Measurements from ENCODE around the gene ZNF385D.

The ZNF385D gene

GRCh38 chr3:21426920-21427319 is 324.1 kb downstream of the ZNF385D start:
- no peak for ATAC-seq (replicated peaks; ENCODE audit: extremely low read depth, poor library complexity, severe bottlenecking)
- H3K27me3 Mint-ChIP-seq, result no peaks in the 10 kb centered on the region

GRCh38 chr3:21425715-21426114 is 325.3 kb downstream of the ZNF385D start:
- Mint-ChIP-seq H3K27ac (ENCODE audit: low read depth) (no peak overlapping the region), H3K4me3 (no peak overlapping the region), H3K36me3 (ENCODE audit: insufficient read depth) (no peaks in the 10 kb centered on the region), H3K27me3 (no peaks in the 10 kb centered on the region), H3K9me3 (peaks cover 18% of the 10 kb centered on the region), H3K4me1 (no peaks in the 10 kb centered on the region)
- no peak for DNase-seq (ENCODE audit: low spot score in 2 of 2)
- no peak for ATAC-seq (replicated peaks; ENCODE audit: extremely low read depth, poor library complexity, severe bottlenecking)

More at GRCh38 chr3:21426920-21427319, 324.1 kb downstream of the ZNF385D start:
- Mint-ChIP-seq H3K36me3 (ENCODE audit: insufficient read depth) (no peaks in the 10 kb centered on the region), H3K9me3 (peaks cover 18% of the 10 kb centered on the region), H3K4me1 (no peaks in the 10 kb centered on the region), H3K4me3 (no peak overlapping the region), H3K27ac (ENCODE audit: low read depth) (no peak overlapping the region)
- DNase-seq (ENCODE audit: low spot score in 2 of 2), result no peak

- Mint-ChIP-seq H3K27ac (ENCODE audit: low read depth) (no peak overlapping the region), H3K4me1 (no peaks in the 10 kb centered on the region), H3K4me3 (no peak overlapping the region), H3K9me3 (peaks cover 15% of the 10 kb centered on the region), H3K27me3 (no peaks in the 10 kb centered on the region), H3K36me3 (ENCODE audit: insufficient read depth) (no peaks in the 10 kb centered on the region)
- DNase-seq (ENCODE audit: low spot score in 2 of 2) (no peak), ATAC-seq (replicated peaks; ENCODE audit: extremely low read depth, poor library complexity, severe bottlenecking) (no peak)
Observed at GRCh38 chr3:21421096-21421495, 329.9 kb downstream of the ZNF385D start.

DNA sequence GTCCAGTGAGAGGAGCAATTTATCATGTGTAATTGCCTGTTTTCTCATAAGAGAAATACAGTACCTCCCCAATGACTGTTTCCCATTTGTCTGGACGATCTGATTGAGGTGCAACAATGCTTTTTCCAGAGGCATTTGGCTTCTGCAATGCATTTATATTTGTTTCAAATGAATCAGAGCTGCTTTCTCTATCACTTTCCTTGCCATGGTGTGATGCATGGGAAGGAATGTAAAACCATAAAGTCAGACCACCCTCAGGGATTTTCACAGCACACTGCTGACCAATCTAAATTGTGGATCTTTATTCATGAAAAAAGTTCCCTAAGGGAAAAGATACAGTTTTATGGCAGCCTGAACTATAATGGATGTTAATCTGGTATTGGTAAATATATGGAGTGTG is 333.0 kb downstream of the ZNF385D start:
- Mint-ChIP-seq H3K27me3 (no peaks in the 10 kb centered on the region), H3K4me3 (no peak overlapping the region), H3K4me1 (no peaks in the 10 kb centered on the region), H3K36me3 (ENCODE audit: insufficient read depth) (no peaks in the 10 kb centered on the region), H3K9me3 (peaks cover 6% of the 10 kb centered on the region), H3K27ac (ENCODE audit: low read depth) (no peak overlapping the region)
- no peak for DNase-seq (ENCODE audit: low spot score in 2 of 2)
- ATAC-seq (replicated peaks; ENCODE audit: extremely low read depth, poor library complexity, severe bottlenecking), result no peak

DNA sequence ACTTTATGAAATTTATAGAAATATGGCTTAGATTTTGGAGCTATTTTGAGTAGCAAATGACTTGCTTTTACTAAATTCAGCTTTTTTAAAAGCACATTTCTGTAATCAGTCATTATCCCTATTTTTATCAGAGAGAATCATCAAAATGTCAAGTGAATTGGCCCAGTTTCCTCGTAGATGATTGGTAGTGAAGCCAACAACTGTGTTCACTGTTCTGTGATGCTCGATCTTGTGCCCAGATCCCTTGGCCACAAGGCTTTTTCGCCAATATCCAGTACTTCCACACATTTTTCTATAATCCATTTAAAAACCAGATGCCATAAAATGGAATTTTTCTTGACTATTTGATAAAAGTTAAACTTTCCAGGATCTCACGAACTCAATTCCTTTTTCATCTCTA is 336.5 kb downstream of the ZNF385D start:
- Mint-ChIP-seq H3K4me1 (no peaks in the 10 kb centered on the region), H3K27me3 (no peaks in the 10 kb centered on the region), H3K4me3 (no peak overlapping the region), H3K9me3 (peaks cover 15% of the 10 kb centered on the region), H3K27ac (ENCODE audit: low read depth) (no peak overlapping the region), H3K36me3 (ENCODE audit: insufficient read depth) (no peaks in the 10 kb centered on the region)
- no peak for ATAC-seq (replicated peaks; ENCODE audit: extremely low read depth, poor library complexity, severe bottlenecking)
- DNase-seq (ENCODE audit: low spot score in 2 of 2), result no peak

- Mint-ChIP-seq H3K4me1 (no peaks in the 10 kb centered on the region), H3K9me3 (peaks cover 17% of the 10 kb centered on the region), H3K27me3 (no peaks in the 10 kb centered on the region), H3K36me3 (ENCODE audit: insufficient read depth) (peaks cover 1% of the 10 kb centered on the region), H3K4me3 (no peak overlapping the region), H3K27ac (ENCODE audit: low read depth) (no peak overlapping the region)
- DNase-seq (ENCODE audit: low spot score in 2 of 2), result no peak
- no peak for ATAC-seq (replicated peaks; ENCODE audit: extremely low read depth, poor library complexity, severe bottlenecking)
Observed at GRCh38 chr3:21411058-21411457, 340.0 kb downstream of the ZNF385D start.

- peaks cover 21% of the 10 kb centered on the region for H3K9me3 Mint-ChIP-seq
- no peaks in the 10 kb centered on the region for H3K27me3 Mint-ChIP-seq
- ATAC-seq (replicated peaks; ENCODE audit: extremely low read depth, poor library complexity, severe bottlenecking) (no peak), DNase-seq (ENCODE audit: low spot score in 2 of 2) (no peak)
- H3K27ac Mint-ChIP-seq (ENCODE audit: low read depth), result no peak overlapping the region
- peaks cover 1% of the 10 kb centered on the region for H3K36me3 Mint-ChIP-seq (ENCODE audit: insufficient read depth)
- no peaks in the 10 kb centered on the region for H3K4me1 Mint-ChIP-seq
- H3K4me3 Mint-ChIP-seq, result no peak overlapping the region
Observed at GRCh38 chr3:21409401-21409800, 341.6 kb downstream of the ZNF385D start.

DNA sequence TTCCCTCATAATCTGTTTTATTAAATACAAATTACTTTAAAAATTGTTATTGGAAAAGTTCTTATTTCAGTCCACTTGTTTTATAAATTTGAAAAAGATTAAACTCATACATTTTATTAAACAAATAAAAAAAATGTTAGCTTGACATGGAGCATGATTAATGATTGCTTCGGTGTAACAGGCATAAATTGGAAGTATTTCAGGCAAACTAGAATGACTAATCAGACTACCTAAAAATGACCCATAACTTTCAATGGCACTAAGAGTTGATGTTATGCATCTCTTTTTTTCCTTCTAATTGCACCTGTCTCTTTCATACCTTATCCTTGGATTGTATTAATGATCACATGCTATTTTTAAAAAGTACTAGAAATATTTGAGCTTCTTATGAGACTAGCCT is 343.3 kb downstream of the ZNF385D start:
- Mint-ChIP-seq H3K27me3 (no peaks in the 10 kb centered on the region), H3K9me3 (peaks cover 25% of the 10 kb centered on the region), H3K4me1 (no peaks in the 10 kb centered on the region), H3K27ac (ENCODE audit: low read depth) (no peak overlapping the region), H3K4me3 (no peak overlapping the region), H3K36me3 (ENCODE audit: insufficient read depth) (peaks cover 3% of the 10 kb centered on the region)
- ATAC-seq (replicated peaks; ENCODE audit: extremely low read depth, poor library complexity, severe bottlenecking) (no peak), DNase-seq (ENCODE audit: low spot score in 2 of 2) (no peak)

DNA sequence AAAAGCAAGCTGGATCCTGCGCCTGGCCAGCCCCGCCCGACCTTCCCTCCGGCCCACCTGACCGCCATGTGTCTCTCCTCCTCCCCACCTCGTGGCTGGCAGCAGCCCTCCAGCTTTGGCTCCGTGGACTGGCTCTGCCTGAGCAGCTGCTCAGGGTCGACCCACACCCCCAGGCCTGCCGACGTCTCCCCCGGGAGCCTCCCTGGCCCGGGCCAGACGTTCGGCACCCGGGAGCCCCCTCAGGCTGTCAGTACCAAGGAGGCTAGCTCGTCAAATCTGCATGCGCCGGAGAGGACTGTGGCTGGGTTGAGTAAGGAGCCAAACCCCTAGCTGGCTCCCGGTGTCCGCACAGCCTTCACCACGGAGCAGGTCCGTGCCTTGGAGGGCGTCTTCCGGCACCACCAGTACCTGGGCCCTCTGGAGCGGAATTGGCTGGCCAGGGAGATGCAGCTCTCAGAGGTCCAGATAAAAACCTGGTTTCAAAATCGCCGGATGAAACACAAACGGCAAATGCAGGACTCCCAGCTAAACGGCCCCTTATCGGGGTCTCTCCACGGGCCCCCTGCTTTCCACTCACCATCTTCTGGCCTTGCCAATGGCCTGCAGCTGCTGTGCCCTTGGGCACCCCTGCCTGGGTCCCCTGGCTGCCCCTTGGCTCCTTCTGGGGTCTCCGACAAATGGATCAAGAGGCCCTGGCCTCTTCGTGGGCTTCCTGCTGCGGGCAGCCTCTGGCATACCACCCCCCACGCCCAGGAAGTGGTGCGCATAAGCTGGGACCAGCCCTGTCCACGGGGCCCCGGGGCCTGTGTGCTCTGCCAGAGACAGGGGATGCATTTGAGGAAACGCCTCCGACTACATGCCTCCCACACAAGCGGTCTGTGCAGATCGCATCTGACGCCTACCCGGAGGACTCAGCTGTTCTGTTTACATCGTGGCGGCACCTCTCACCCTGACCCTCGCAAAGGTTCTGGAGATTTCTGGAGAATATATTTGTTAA is 345.0 kb downstream of the ZNF385D start:
- ATAC-seq (replicated peaks; ENCODE audit: extremely low read depth, poor library complexity, severe bottlenecking) (no peak), DNase-seq (ENCODE audit: low spot score in 2 of 2) (no peak)
- Mint-ChIP-seq H3K4me3 (no peak overlapping the region), H3K4me1 (no peaks in the 10 kb centered on the region), H3K9me3 (peaks cover 23% of the 10 kb centered on the region), H3K27ac (ENCODE audit: low read depth) (no peak overlapping the region), H3K36me3 (ENCODE audit: insufficient read depth) (peaks cover 3% of the 10 kb centered on the region), H3K27me3 (no peaks in the 10 kb centered on the region)

DNA sequence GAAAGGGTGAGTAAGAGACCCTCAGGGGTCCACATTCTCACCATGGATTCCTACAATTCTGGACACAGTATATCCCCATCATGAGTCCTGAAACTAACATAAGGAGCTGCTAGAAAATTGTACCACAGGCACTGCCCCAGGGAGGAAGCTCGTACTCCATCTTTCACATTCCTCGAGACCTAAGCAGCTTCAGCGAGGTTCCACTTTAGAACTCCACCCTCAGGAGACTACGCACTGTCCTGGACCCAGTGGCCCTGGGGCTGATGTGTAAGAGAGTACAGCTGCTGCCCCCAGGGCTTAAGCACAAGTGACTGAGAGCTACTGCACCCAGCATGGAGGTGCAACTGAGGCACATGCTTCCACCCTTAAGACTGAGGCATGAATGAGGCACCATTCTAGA is 352.5 kb downstream of the ZNF385D start:
- no peak for ATAC-seq (replicated peaks; ENCODE audit: extremely low read depth, poor library complexity, severe bottlenecking)

GRCh38 chr3:21393683-21394311 is 357.2 kb downstream of the ZNF385D start:
- no peak overlapping the region for H3K4me3 Mint-ChIP-seq
- no peaks in the 10 kb centered on the region for H3K4me1 Mint-ChIP-seq

More for the DNA sequence above, 352.5 kb downstream of the ZNF385D start:
- DNase-seq (ENCODE audit: low spot score in 2 of 2), result no peak
- Mint-ChIP-seq H3K36me3 (ENCODE audit: insufficient read depth) (peaks cover 1% of the 10 kb centered on the region), H3K4me1 (no peaks in the 10 kb centered on the region), H3K4me3 (no peak overlapping the region), H3K9me3 (peaks cover 13% of the 10 kb centered on the region), H3K27me3 (no peaks in the 10 kb centered on the region), H3K27ac (ENCODE audit: low read depth) (no peak overlapping the region)

GRCh38 chr3:21392526-21392925 is 358.5 kb downstream of the ZNF385D start:
- Mint-ChIP-seq H3K4me3 (no peak overlapping the region), H3K27me3 (no peaks in the 10 kb centered on the region), H3K4me1 (peaks cover 4% of the 10 kb centered on the region), H3K9me3 (peaks cover 16% of the 10 kb centered on the region), H3K27ac (ENCODE audit: low read depth) (no peak overlapping the region), H3K36me3 (ENCODE audit: insufficient read depth) (no peaks in the 10 kb centered on the region)
- no peak for DNase-seq (ENCODE audit: low spot score in 2 of 2)
- ATAC-seq (replicated peaks; ENCODE audit: extremely low read depth, poor library complexity, severe bottlenecking), result no peak

More at GRCh38 chr3:21393683-21394311, 357.2 kb downstream of the ZNF385D start:
- Mint-ChIP-seq H3K36me3 (ENCODE audit: insufficient read depth) (no peaks in the 10 kb centered on the region), H3K27ac (ENCODE audit: low read depth) (no peak overlapping the region), H3K27me3 (no peaks in the 10 kb centered on the region), H3K9me3 (peaks cover 5% of the 10 kb centered on the region)
- no peak for DNase-seq (ENCODE audit: low spot score in 2 of 2)
- ATAC-seq (replicated peaks; ENCODE audit: extremely low read depth, poor library complexity, severe bottlenecking), result no peak

DNA sequence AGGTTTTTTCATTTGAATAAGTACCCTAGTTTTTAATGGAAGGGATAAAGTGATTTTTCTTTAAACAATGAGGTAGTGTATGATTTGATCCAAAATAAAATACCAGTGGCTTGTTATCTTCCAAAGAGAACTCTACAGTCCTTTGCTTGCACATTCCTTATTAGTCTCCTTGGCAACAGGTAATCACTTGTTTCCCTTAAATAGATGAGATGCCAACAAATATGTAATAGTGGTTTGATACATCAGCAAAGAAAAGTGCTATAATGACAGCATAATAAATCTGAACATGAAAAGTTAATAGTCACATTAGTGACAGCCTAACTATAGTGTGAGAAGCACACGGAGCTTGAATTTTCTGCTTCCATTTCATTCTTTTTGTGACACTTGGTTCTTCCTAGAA is 360.2 kb downstream of the ZNF385D start:
- no peak overlapping the region for H3K4me3 Mint-ChIP-seq
- ATAC-seq (replicated peaks; ENCODE audit: extremely low read depth, poor library complexity, severe bottlenecking) (no peak), DNase-seq (ENCODE audit: low spot score in 2 of 2) (no peak)
- H3K27ac Mint-ChIP-seq (ENCODE audit: low read depth), result no peak overlapping the region
- peaks cover 5% of the 10 kb centered on the region for H3K4me1 Mint-ChIP-seq
- H3K36me3 Mint-ChIP-seq (ENCODE audit: insufficient read depth), result no peaks in the 10 kb centered on the region
- H3K9me3 Mint-ChIP-seq, result peaks cover 23% of the 10 kb centered on the region
- H3K27me3 Mint-ChIP-seq, result no peaks in the 10 kb centered on the region

Data from central memory CD8-positive, alpha-beta T cell (primary cell).